RWPE2 (cell line): Measurements from ENCODE around the gene CAMK2B.

Experiments
- ATAC-seq: fragments of 200-7000 bp; cut with Tn5 transposase; 3 replicates; pipeline ENCODE4 v1.9.1; 2021; ENCODE audit warnings: low read depth
- DNase-seq: peaks from one replicate; pipeline ENCODE4 v3.0.0-alpha.2; 2020; ENCODE audit warnings: low spot score
- H3K27ac ChIP-seq: fragments of 450-650 bp; 2 replicates; pipeline ENCODE4 v1.5.1; 2017; ENCODE audit warnings: mild to moderate bottlenecking; ENCODE audit not compliant: poor library complexity, severe bottlenecking
- H3K27me3 ChIP-seq: fragments of 250-450 bp; sonication (Bioruptor Pico); 2 replicates; pipeline ENCODE4 v1.5.1; 2021; ENCODE audit warnings: mild to moderate bottlenecking, moderate library complexity; ENCODE audit not compliant: insufficient read depth, poor library complexity, severe bottlenecking
- H3K36me3 ChIP-seq: fragments of 250-450 bp; sonication (Bioruptor Pico); 2 replicates; pipeline ENCODE4 v1.5.1; 2020; ENCODE audit warnings: low read depth, mild to moderate bottlenecking, moderate library complexity
- H3K4me1 ChIP-seq: fragments of 250-450 bp; sonication (Bioruptor Pico); 2 replicates; pipeline ENCODE4 v1.5.1; 2021; ENCODE audit warnings: mild to moderate bottlenecking, moderate library complexity; ENCODE audit not compliant: insufficient read depth, poor library complexity, severe bottlenecking
- H3K4me3 ChIP-seq: fragments of 250-450 bp; sonication (Bioruptor Pico); 2 replicates; pipeline ENCODE4 v1.5.1; 2021; ENCODE audit warnings: mild to moderate bottlenecking, moderate library complexity; ENCODE audit not compliant: severe bottlenecking
- H3K9me3 ChIP-seq: fragments of 250-450 bp; sonication (Bioruptor Pico); 2 replicates; pipeline ENCODE4 v1.5.1; 2021; ENCODE audit warnings: mild to moderate bottlenecking, moderate library complexity; ENCODE audit not compliant: severe bottlenecking
- TF ChIP-seq, protein P1 (sequence below): fragments of 450-650 bp; IDR thresholded peaks from one replicate; pipeline ENCODE4 v1.5.1; 2017; ENCODE audit warnings: mild to moderate bottlenecking, moderate library complexity; ENCODE audit not compliant: poor library complexity, severe bottlenecking

CAMK2B gene

DNA sequence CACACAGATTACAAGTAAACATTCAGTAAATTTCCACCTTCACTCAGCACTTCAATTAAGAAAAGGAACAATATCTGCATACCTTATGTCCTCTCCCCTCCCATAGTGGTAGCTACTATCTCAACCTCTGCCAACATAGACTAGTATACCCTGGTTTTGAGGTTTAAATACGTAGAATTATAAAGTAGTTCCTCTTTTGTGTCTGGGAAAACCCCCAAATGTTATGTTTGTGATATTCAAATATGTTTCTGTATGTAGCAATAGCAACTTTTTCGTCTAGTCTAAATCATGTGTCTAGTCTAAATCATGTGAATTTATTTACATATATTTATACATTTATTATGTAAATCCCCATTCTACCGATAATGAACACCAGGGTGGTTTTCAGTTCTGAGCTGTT is 13.2 kb upstream of the CAMK2B start:
- DNase-seq: no peak
- ATAC-seq: no peak
- H3K4me3 ChIP-seq: no peak overlapping the region

DNA sequence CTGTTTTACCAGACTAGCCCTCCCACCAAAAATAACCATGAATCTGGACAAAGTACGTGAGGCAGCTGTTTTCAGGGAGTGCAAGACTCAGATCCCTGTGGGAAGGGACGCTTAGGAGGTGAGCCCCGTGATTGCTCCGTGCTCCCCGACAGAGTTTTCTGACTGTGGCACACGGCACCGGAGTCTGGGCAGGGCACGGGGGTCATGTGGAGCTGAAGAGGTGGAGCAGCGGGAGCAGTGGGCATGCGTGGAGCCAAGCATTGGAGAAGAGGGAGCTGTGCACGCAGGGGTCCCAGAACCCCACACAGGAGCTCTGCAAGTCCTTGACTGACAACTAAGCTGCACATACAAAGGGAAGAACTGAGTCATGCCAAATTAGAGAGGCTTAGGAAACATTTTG is 11.1 kb upstream of the CAMK2B start:
- TF ChIP-seq, protein P1, sequence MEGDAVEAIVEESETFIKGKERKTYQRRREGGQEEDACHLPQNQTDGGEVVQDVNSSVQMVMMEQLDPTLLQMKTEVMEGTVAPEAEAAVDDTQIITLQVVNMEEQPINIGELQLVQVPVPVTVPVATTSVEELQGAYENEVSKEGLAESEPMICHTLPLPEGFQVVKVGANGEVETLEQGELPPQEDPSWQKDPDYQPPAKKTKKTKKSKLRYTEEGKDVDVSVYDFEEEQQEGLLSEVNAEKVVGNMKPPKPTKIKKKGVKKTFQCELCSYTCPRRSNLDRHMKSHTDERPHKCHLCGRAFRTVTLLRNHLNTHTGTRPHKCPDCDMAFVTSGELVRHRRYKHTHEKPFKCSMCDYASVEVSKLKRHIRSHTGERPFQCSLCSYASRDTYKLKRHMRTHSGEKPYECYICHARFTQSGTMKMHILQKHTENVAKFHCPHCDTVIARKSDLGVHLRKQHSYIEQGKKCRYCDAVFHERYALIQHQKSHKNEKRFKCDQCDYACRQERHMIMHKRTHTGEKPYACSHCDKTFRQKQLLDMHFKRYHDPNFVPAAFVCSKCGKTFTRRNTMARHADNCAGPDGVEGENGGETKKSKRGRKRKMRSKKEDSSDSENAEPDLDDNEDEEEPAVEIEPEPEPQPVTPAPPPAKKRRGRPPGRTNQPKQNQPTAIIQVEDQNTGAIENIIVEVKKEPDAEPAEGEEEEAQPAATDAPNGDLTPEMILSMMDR: no peak
- Histone ChIP-seq H3K27ac (no peak overlapping the region), H3K27me3 (no peaks in the 10 kb centered on the region), H3K9me3 (no peaks in the 10 kb centered on the region), H3K36me3 (no peaks in the 10 kb centered on the region), H3K4me1 (no peaks in the 10 kb centered on the region), H3K4me3 (no peak overlapping the region)
- ATAC-seq (no peak), DNase-seq (no peak)

More for the DNA sequence above, 13.2 kb upstream of the CAMK2B start:
- Histone ChIP-seq H3K36me3 (no peaks in the 10 kb centered on the region), H3K4me1 (no peaks in the 10 kb centered on the region), H3K9me3 (no peaks in the 10 kb centered on the region), H3K27ac (no peak overlapping the region), H3K27me3 (no peaks in the 10 kb centered on the region)
- TF ChIP-seq, protein P1: no peak

DNA sequence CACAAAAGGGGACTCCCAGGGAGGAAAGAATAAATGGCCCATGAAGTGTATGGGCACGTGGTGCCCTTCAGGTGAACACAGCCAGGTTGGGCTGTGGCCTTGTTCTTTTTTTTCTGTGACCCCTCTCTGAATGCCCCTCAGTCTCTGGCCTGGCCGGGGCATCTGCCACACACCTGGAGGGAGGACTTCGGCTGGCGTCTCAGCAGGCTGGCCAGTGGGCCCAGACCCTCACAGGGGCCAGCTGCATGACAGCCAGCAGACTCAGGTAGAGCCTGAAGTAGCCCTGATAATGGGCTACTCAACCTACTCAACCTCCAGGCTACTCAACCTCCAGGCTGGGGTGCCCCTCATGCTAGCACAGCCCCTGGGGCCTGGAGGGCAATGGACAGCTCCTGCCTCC is 9.8 kb upstream of the CAMK2B start:
- no peaks in the 10 kb centered on the region for H3K4me1 ChIP-seq
- H3K4me3 ChIP-seq: no peak overlapping the region
- no peaks in the 10 kb centered on the region for H3K9me3 ChIP-seq
- DNase-seq (no peak), ATAC-seq (no peak)
- H3K27ac ChIP-seq: no peak overlapping the region
- no peaks in the 10 kb centered on the region for H3K36me3 ChIP-seq
- no peaks in the 10 kb centered on the region for H3K27me3 ChIP-seq
- TF ChIP-seq, protein P1: no peak

DNA sequence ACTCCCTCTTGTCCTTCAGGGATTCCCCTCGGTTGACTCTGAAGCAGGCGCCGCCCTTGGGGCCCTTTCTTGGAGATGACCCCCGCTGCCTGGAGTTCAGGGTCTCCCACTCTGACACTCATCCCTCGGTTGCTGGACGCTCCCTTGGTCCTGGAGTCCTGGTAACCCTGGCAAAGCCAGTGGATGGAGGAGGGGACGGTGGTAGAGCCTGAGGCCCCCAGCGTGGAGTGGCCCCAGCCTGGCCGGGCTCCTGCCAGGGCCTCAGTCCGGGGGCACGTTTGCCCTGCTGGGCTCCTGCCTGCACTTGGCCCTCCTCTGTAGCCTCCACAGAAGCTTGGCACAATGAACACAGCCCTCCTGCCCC is 9.3 kb upstream of the CAMK2B start:
- Histone ChIP-seq H3K4me3 (no peak overlapping the region), H3K4me1 (no peaks in the 10 kb centered on the region), H3K27me3 (no peaks in the 10 kb centered on the region), H3K36me3 (no peaks in the 10 kb centered on the region), H3K9me3 (no peaks in the 10 kb centered on the region), H3K27ac (no peak overlapping the region)
- ATAC-seq: no peak
- TF ChIP-seq, protein P1: no peak
- DNase-seq: no peak

DNA sequence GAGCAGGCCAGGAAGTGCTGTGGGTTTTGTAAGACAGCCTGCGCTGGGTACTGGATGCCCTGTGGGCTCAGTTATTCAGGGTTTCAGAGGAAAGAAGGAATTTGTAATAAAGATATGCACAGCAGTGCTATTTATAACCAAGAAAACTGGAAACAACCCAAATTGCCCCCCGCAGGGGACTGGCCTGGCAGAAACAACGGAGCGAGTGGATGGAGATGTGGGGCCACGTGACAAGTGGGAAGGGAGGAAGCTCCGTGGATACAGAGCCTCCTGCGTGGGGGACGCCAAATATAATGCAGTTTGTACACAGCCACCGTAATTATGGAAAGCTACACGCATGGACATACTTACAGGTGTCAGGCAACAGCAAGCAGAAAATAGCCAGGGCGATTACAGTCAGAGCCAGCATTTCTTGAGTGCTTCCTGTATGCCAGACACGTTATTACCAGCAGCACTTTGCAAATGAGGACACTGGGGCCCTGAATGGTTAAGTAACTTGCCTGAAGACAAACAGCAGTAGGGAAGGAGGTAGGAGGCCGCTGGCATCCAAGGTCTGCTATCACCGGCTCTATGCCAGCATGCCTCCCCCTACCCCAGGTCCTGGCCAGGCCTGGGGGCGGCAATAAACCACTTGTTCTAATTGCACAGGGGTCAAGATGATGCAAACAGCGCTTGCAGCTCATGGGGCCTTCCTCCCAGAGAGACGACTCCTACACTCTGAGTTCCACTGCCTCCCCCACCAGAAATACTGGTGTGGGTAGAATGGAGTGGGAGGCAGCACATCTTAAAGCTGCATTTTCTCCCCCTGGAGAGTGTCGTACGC is 8.7 kb upstream of the CAMK2B start:
- H3K4me3 ChIP-seq: no peak overlapping the region
- ATAC-seq (no peak), DNase-seq (no peak)
- H3K4me1 ChIP-seq: no peaks in the 10 kb centered on the region
- H3K27me3 ChIP-seq: no peaks in the 10 kb centered on the region
- H3K9me3 ChIP-seq: no peaks in the 10 kb centered on the region
- TF ChIP-seq, protein P1: no peak
- H3K36me3 ChIP-seq: no peaks in the 10 kb centered on the region
- H3K27ac ChIP-seq: no peak overlapping the region
